DMS79 (cell line): ENCODE results near the gene P2RY8.
"Not testable (repeated sequence)": the region's sequence is repeated elsewhere in the genome, so short reads cannot be mapped to it uniquely, and the experiment has no call there.

ENCODE experiments used
- DNase-seq: peaks from one replicate; lab custom pipeline; 2025; lab: John Stamatoyannopoulos, UW

Gene P2RY8

GRCh38 chrX:1486749-1487361 is 50.1 kb downstream of the P2RY8 start:
- no peak for DNase-seq

GRCh38 chrX:1486177-1486576 is 50.8 kb downstream of the P2RY8 start:
- no peak for DNase-seq

- DNase-seq: no peak
Observed at GRCh38 chrX:1485033-1485432, 52.0 kb downstream of the P2RY8 start.

- DNase-seq: no peak
Observed at GRCh38 chrX:1484638-1485019, 52.4 kb downstream of the P2RY8 start.

DNA sequence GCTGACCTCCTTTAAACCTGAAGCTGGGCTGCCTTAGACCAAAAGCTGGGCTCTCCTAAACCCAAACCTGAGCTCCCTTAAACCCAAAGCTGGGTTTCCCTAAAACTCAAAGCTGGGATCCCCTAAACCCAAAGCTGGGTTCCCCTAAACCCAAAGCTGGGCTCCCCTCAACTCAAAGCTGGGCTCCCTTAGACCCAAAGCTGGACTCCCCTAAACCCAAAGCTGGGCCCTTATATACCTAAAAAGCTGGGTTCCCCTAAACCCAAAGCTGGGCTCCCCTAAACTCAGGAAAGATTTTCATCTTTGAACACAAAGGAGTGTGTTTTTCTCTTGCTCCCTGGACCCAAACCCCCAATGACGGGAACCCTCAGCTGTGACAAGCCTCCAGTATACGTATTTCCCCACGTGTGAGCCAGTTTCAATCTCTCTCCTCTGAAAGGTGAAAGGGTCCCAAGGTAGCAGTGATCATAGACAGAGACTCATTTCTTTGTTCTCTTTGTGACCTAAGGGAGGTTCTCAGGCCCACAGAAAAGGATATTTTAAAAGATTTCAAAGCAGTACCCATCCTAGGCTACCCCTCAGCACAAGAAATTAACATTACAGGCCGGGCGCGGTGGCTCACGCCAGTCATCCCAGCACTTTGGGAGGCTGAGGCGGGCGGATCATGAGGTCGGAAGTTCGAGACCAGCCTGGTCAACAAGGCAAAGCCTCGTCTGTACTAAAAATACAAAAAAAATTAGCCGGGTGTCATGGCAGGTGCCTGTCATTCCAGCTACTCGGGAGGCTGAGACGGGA is 52.9 kb downstream of the P2RY8 start:
- DNase-seq: no peak

DNA sequence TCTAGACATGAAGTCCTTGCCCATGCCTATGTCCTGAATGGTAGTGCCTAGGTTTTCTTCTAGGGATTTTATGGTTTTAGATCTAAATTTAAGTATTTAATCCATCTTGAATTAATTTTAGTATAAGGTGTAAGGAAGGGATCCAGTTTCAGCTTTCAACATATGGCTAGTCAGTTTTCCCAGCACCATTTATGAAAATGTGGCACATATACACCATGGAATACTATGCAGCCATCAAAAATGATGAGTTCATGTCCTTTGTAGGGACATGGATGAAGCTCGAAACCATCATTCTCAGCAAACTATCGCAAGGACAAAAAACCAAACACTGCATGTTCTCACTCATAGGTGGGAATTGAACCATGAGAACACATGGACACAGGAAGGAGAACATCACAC is 54.5 kb downstream of the P2RY8 start:
- not testable (repeated sequence) for DNase-seq

DNA sequence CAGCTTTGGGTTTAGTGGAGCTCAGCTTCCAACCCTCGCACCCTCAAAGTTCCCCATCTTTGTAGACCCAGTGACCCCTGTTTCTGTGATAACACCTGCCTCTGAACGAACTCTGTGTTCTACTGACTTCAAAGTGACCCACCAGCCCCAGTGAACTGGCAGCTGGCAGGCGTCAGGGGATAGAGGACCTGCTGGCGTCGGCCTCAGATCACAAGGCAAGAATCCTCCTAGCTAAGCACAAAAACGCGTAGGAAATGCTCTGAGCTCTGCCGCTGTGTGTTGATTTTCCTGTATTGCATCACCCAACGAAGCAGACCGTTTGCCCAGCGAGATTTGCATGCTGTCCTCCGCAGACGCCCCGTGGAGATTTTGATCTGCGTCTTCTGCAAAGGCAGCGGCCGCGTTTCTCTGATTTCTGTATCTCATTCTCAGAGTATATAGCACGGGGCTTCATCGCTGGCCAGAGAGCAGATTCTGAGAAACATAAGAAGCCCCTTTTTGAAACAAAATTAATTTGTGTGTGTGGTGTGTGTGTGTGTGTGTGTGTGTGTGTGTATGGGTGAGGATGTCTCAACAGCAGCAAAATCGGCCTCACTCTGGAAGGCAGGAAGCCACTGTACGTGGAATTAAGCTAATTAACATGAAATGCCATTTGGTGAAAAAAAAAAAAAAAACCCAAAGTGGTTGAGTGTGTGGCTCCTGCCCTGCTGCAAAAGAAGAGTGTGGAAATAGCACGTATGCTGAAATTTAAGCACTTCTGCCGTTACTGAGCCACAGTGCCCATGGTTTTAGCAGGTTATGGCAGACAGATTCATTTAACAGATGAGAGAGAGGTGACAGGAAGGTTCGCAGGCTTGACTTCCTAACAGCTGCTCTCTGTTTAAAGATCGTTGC is 55.1 kb downstream of the P2RY8 start:
- no peak for DNase-seq

GRCh38 chrX:1480082-1480785 is 56.8 kb downstream of the P2RY8 start:
- no peak for DNase-seq

GRCh38 chrX:1477801-1478458 is 59.1 kb downstream of the P2RY8 start:
- DNase-seq: no peak

GRCh38 chrX:1477229-1477628 is 59.8 kb downstream of the P2RY8 start:
- DNase-seq: no peak

DNA sequence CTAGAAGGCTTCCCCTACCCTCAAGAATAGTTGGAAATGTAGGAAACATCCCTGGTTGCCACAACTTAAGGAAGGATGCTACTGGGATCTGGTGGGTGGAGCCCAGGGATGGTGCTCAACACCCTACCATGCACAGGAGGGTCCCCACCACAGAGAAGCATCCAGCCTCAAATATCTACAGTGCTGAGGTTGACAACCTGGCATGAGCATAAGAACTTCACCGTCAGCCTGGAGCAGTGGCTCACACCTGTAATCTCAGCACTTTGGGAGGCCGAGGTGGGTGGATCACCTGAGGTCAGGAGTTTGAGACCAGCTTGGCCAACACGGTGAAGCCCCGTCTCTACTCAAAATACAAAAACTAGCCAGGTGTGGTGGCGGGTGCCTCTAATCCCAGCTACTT is 60.3 kb downstream of the P2RY8 start:
- no peak for DNase-seq

DNA sequence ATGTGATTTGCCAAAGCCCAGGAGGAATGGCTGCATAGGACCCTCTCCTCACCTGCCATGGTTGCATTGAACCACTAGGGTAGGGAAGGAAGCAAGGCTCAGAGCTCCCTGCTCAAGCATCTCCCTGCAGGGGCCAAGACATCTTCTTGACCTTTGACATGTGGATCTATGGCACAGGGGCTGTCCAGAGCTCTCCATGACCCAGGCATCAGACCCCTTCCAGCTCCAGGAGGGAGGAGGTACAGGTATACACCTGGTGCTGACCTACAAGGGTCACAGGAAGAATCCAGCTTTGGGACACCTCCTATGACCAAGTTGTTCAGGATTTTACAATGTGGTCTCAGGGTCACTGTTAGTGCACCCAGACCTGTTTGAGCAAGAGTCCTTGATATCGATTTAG is 61.1 kb downstream of the P2RY8 start:
- DNase-seq: no peak

GRCh38 chrX:1475481-1475880 is 61.5 kb downstream of the P2RY8 start:
- DNase-seq: no peak

- DNase-seq: not testable (repeated sequence)
Observed at GRCh38 chrX:1474593-1474992, 62.4 kb downstream of the P2RY8 start.

DNA sequence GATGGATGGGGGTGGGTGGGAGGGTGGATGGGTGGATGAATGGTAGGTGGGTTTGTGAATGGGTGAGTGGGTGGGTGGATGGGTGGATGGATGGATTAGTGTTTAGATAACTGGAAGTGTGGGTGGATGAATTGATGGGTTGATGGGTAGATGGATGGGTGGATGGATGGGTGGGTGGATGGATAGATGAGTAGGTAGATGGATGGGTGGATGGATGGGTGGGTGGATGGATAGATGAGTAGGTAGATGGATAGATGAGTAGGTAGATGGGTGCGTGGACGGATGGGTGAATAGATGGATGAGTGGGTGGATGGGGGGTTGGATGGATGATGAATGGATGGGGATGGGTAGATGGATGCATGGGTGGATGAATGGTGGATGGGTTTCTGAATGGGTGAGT is 64.0 kb downstream of the P2RY8 start:
- no peak for DNase-seq

GRCh38 chrX:1468250-1468772 is 68.7 kb downstream of the P2RY8 start:
- no peak for DNase-seq

DNA sequence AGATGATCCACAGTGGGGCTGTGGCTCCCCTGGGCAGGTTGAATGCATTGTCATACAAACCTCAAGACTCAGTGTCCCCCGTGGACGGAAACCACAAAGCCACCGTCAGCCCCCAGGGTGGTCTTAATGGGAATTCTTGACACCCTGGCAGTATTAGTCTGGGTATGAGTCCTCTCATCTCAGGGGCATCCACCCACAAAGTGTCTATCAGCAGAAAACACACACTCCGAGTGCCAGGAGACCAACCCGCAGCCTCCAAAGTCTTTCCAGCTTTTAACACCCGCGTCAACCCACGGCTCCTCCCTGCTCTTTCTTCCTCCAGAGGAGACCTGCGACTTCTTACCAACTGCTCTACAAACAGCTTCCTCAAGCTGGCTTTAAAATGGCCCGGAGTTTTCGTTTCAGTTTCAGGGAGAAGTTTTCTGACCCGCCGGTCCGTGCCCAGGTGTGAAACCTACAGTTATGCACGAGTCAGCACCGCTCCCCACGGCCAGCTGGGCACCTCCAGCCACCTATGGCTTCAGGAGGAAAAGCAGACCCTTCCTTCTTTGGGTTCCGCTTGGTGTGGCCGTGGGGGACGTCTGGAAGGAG is 69.9 kb downstream of the P2RY8 start:
- no peak for DNase-seq

- DNase-seq: no peak
Observed at GRCh38 chrX:1466232-1466661, 70.7 kb downstream of the P2RY8 start.

GRCh38 chrX:1465286-1466231 is 71.4 kb downstream of the P2RY8 start:
- no peak for DNase-seq

DNA sequence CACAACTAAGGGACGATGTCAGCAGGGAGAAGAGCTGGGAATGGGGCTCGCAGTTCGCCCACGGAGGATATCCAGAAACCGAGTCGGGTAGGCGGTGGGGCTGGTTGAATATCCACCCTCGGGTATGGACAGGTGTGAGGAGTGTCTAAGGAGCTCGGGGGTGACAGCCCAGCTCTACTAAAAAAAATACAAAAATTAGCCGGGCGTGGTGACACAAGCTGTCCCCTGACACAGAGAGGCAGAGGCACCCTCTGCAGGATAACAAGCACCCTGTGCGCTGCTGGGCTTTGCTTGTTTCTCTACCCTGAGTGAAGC is 72.1 kb downstream of the P2RY8 start:
- no peak for DNase-seq
